Endothelial cell of umbilical vein (primary cell): ENCODE data around the gene PID1.

Experiments used
- CTCF ChIP-seq, 2 donors: IDR thresholded peaks; 1 replicate in 1 of 2; 2 replicates in 1 of 2; pipeline ENCODE4 v1.5.1; 2011; ENCODE audit warnings: low read length in 2 of 2, mild to moderate bottlenecking in 2 of 2, moderate library complexity in 2 of 2, control low read depth in 1 of 2, inconsistent platforms in 1 of 2, low read depth in 1 of 2; ENCODE audit not compliant: insufficient read depth in 1 of 2; ENCODE audit errors: extremely low read depth in 1 of 2
- EZH2 ChIP-seq: IDR thresholded peaks from 2 replicates; pipeline ENCODE4 v1.6.1; 2012; ENCODE audit warnings: borderline replicate concordance, low read depth, mild to moderate bottlenecking, moderate library complexity, low read length, inconsistent platforms; ENCODE audit not compliant: severe bottlenecking
- JUN ChIP-seq: IDR thresholded peaks from 2 replicates; pipeline ENCODE4 v1.6.1; 2011; ENCODE audit warnings: borderline replicate concordance, low read depth; ENCODE audit not compliant: insufficient read length, insufficient read depth
- POLR2A ChIP-seq: IDR thresholded peaks from 2 replicates; pipeline ENCODE4 v1.6.1; 2012; ENCODE audit warnings: low read depth, mild to moderate bottlenecking, control low read depth, low read length
- POLR2AphosphoS5 ChIP-seq: IDR thresholded peaks from 2 replicates; pipeline ENCODE4 v1.6.1; 2012; ENCODE audit warnings: low read depth, mild to moderate bottlenecking, control low read depth, low read length, moderate library complexity; ENCODE audit not compliant: insufficient read depth

- TF ChIP-seq JUN (no peak), CTCF (IDR thresholded peaks at IDR 0.05; ENCODE audit: extremely low read depth in 1 of 2, insufficient read depth in 1 of 2, low read depth in 1 of 2, low read length in 2 of 2) (no peak), POLR2A (no peak), POLR2AphosphoS5 (no peak), EZH2 (no peak)
These were observed 13.1 kb downstream of the PID1 start for GRCh38 chr2:229257985-229258384.
